Omental fat pad (tissue), 4 donors: ENCODE data around the gene XPNPEP2. TPM values are rescaled to one million over a fixed set of nuclear protein-coding genes. Genes with fewer than 3 reads are reported as not detected.

Experiments used
- ATAC-seq: fragments of 150-250 bp; one replicate; pipeline ENCODE4 v1.9.1; 2016; ENCODE audit warnings: mild to moderate bottlenecking, moderate library complexity; ENCODE audit not compliant: low FRiP score
- DNase-seq: peaks from one replicate; pipeline ENCODE4 v3.0.0-alpha.2; 2019; ENCODE audit warnings: low spot score
- CTCF ChIP-seq, 3 donors: fragments of 450-650 bp; IDR thresholded peaks; one replicate each; pipeline ENCODE4 v1.5.1; 2016 to 2017; ENCODE audit warnings: antibody characterized with exemption in 3 of 3, mild to moderate bottlenecking in 3 of 3, moderate library complexity in 2 of 3
- small RNA-seq: library from RNA; depleted of rRNA; stranded (forward); fragments of <200 nt; gene quantifications from one replicate; pipeline ENCODE3, GENCODE V24; 2016
- total RNA-seq, 4 donors: library from RNA; depleted of rRNA; stranded (reverse); fragments of >200 nt; gene quantifications; one replicate each; pipeline ENCODE4 v1.1.0, GENCODE V29; 2016

XPNPEP2 gene
- total RNA-seq, 4 donors from 2014 or later = 2.4 to 7.8 (median 5.3) TPM

DNA sequence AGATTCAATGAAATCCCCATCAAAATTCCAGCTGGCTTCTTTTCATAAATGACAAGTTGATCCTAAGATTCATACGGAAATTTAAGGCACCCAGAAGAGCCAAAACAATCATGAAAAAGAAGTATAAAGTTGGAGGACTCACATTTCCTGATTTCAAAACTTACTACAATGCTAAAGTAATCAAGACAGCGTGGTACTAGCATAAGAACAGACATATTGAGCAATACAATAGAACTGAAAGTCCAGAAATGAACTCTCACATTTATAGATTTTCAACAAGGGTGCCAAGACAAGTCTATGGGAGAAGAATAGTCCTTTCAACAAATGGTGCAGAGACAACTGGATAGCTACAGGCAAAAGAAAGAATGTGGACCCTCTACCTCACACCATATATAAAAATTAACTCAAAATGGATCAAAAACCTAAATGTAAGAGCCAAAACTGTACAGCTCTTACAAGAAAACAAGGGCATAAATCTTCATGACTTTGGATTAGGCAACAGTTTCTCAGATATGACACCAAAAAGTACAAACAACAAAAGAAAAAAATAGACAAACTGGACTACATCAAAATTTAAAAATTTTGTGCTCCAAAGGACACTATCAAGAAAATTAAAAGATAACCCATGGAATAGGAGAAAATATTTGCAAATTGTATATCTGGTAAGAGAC is 69.5 kb downstream of the XPNPEP2 start:
- ATAC-seq (no peak), DNase-seq (no peak)
- TF ChIP-seq CTCF (IDR thresholded peaks at IDR 0.05) = no peak

GRCh38 chrX:129808829-129809796 is 70.3 kb downstream of the XPNPEP2 start:
- TF ChIP-seq CTCF (IDR thresholded peaks at IDR 0.05) = no peak
- no peak for DNase-seq
- ATAC-seq = no peak

DNA sequence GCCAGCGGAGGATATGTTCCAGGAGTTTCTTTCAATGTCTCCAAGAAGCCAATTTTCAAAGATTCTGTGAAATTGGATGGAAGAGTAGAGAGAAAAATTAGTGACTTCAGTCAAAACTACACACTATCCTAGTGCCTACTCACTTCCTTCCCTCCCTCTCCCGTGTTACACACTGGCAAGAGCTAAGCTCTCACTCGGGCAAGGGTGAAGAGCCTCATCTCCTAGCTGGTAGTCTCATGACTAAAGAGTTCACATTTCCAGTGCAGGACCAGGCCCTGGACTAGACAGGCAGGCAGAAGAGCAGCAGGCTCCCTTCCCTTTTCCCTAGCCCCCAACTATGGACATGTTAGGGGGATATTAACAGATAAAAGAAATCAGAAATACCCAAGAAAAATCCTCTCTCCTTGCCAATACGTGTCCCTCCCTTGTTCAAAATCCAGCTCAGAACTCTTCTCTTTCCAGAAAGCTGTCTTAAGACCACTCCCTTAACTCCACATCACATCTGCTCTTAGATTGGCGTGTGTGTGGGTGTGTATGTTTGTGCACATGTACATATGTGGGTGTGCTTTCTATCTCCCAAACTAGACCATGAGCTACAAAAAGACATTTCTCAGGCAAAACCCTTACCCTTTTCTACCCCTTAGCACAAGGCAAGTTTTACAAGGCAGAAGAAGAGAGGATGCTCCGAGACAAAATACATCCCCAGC is 75.0 kb downstream of the XPNPEP2 start:
- ATAC-seq (no peak), DNase-seq (no peak)
- no peak for TF ChIP-seq CTCF (IDR thresholded peaks at IDR 0.05)

- no peak for DNase-seq
- no peak for TF ChIP-seq CTCF (IDR thresholded peaks at IDR 0.05)
- no peak for ATAC-seq
Observed at GRCh38 chrX:129818123-129818522, 79.3 kb downstream of the XPNPEP2 start.

Small RNAs within 50 kb of the gene (small RNA-seq; reads per million reads assigned to genes)
- not detected for gene RF00017

Other genes with a start within 250 kb of the XPNPEP2 start
- gene SMARCA1, start 215.5 kb upstream of the XPNPEP2 start, total RNA-seq = 10 to 100 TPM; 26.0 to 35.4 (median 28.3) TPM
- gene OCRL, start 198.7 kb upstream of the XPNPEP2 start, total RNA-seq = 10 to 100 TPM; 12.7 to 21.8 (median 17.8) TPM
- gene APLN, start 84.0 kb upstream of the XPNPEP2 start, total RNA-seq = 1 to 10 TPM in 1 of 4 donors, under 1 TPM in 3; 0.32 to 3.1 (median 0.76) TPM
- 10 to 100 TPM in 3 of 4 donors, 1 to 10 TPM in 1; 9.4 to 26.7 (median 20.6) TPM for gene SASH3, start 41.0 kb downstream of the XPNPEP2 start, total RNA-seq
- 10 to 100 TPM; 29.9 to 58.7 (median 45.2) TPM for gene ZDHHC9, start 104.9 kb downstream of the XPNPEP2 start, total RNA-seq
- gene UTP14A, start 167.2 kb downstream of the XPNPEP2 start, total RNA-seq = 10 to 100 TPM; 12.5 to 31.6 (median 16.2) TPM
- gene BCORL1, start 243.7 kb downstream of the XPNPEP2 start, total RNA-seq = 1 to 10 TPM; 4.9 to 8.0 (median 5.2) TPM